H1 (cell line): Measurements from ENCODE around the gene RETREG3. TPM values are rescaled to one million over a fixed set of nuclear protein-coding genes. Genes with fewer than 3 reads are reported as not detected.

ENCODE experiments used
- CTCF ChIA-PET: fragments of 300-600 bp; sonication (Branson Sonifier 250); formaldehyde crosslinking; loops from one replicate; lab custom pipeline; 2021; ENCODE audit not compliant: partially characterized antibody; lab: Charles Lee
- POLR2A ChIA-PET: fragments of 300-600 bp; sonication (Branson Sonifier 250); formaldehyde crosslinking; loops from one replicate; lab custom pipeline; 2021; ENCODE audit warnings: inconsistent platforms; ENCODE audit not compliant: partially characterized antibody; lab: Charles Lee
- DNase-seq, 2 experiments: peaks; one replicate each; pipeline versions ENCODE4 v3.0.0 to v3.0.0-alpha.2; 2010 to 2022; ENCODE audit warnings: low spot score in 2 of 2, low read depth in 1 of 2, mixed read lengths in 1 of 2
- FAIRE-seq: peaks from 2 replicates; lab custom pipeline; 2011; peaks lifted over from hg19 to GRCh38; lab: Jason Lieb, UNC
- H2AFZ ChIP-seq: 2 replicates; pipeline ENCODE4 v1.8.1; 2012; ENCODE audit warnings: low read length, inconsistent platforms
- H2AK5ac ChIP-seq: 2 replicates; pipeline ENCODE4 v1.6.1; 2013; ENCODE audit warnings: low read depth, low read length
- H2BK120ac ChIP-seq: replicated peaks from 2 replicates; pipeline ENCODE3; 2013; ENCODE audit warnings: low read depth, low read length, inconsistent platforms
- H2BK12ac ChIP-seq: 2 replicates; pipeline ENCODE4 v1.6.1; 2013; ENCODE audit warnings: low read depth, low read length
- H2BK15ac ChIP-seq: 2 replicates; pipeline ENCODE4 v1.6.1; 2013; ENCODE audit warnings: low read length
- H2BK20ac ChIP-seq: 2 replicates; pipeline ENCODE4 v1.6.1; 2013; ENCODE audit warnings: low read length
- H2BK5ac ChIP-seq: 2 replicates; pipeline ENCODE4 v1.6.1; 2013; ENCODE audit warnings: low read depth, low read length
- H3K14ac ChIP-seq: 2 replicates; pipeline ENCODE4 v1.6.1; 2013; ENCODE audit warnings: inconsistent platforms; ENCODE audit not compliant: insufficient read length
- H3K18ac ChIP-seq: 2 replicates; pipeline ENCODE4 v1.6.1; 2013; ENCODE audit warnings: low read length; ENCODE audit errors: extremely low read depth
- H3K23ac ChIP-seq: 2 replicates; pipeline ENCODE4 v1.6.1; 2013; ENCODE audit warnings: inconsistent platforms; ENCODE audit not compliant: insufficient read length
- H3K23me2 ChIP-seq: 2 replicates; pipeline ENCODE4 v1.6.1; 2013; ENCODE audit warnings: low read depth, low read length
- H3K27ac ChIP-seq: 2 replicates; pipeline ENCODE4 v1.6.1; 2011; ENCODE audit warnings: low read depth, low read length, inconsistent platforms
- H3K27me3 ChIP-seq, 4 experiments: replicated peaks in 1 of 4; 1 replicate in 1 of 4; 2 replicates in 3 of 4; pipeline versions ENCODE4 v1.6.1 to v1.8.1; 2011 to 2013; ENCODE audit warnings: low read length in 3 of 4, mild to moderate bottlenecking in 3 of 4, inconsistent platforms in 2 of 4, mixed read lengths in 2 of 4, moderate library complexity in 1 of 4; ENCODE audit not compliant: control insufficient read depth in 3 of 4, insufficient read depth in 3 of 4; ENCODE audit errors: extremely low read depth in 1 of 4
- H3K36me3 ChIP-seq, 4 experiments: 2 replicates each; pipeline versions ENCODE4 v1.6.1 to v1.8.1; 2011 to 2013; ENCODE audit warnings: mild to moderate bottlenecking in 4 of 4, low read length in 3 of 4, moderate library complexity in 2 of 4, control low read depth in 1 of 4, inconsistent platforms in 1 of 4; ENCODE audit not compliant: insufficient read depth in 4 of 4, control insufficient read depth in 2 of 4
- H3K4ac ChIP-seq: replicated peaks from 2 replicates; pipeline ENCODE3; 2013; ENCODE audit warnings: low read length, low read depth, mixed read lengths, inconsistent platforms; ENCODE audit not compliant: insufficient read length
- H3K4me1 ChIP-seq, 4 experiments: replicated peaks in 1 of 4; 1 replicate in 1 of 4; 2 replicates in 3 of 4; pipeline versions ENCODE4 v1.6.1 to v1.8.1; 2011 to 2013; ENCODE audit warnings: low read length in 3 of 4, inconsistent platforms in 2 of 4, mixed read lengths in 1 of 4; ENCODE audit not compliant: insufficient read depth in 4 of 4, control insufficient read depth in 3 of 4
- H3K4me2 ChIP-seq, 2 experiments: 2 replicates each; pipeline versions ENCODE4 v1.6.1 to v1.8.1; 2011 to 2013; ENCODE audit warnings: low read depth in 2 of 2, low read length in 2 of 2, control low read depth in 1 of 2, inconsistent platforms in 1 of 2, mild to moderate bottlenecking in 1 of 2; ENCODE audit not compliant: insufficient read depth in 1 of 2
- H3K4me3 ChIP-seq, 4 experiments: fragments of 200-600, 300-600 bp in 1 of 4; sonication (generic), shearing (Covaris generic), sonication (Bioruptor Twin) in 1 of 4; 2 replicates each; pipeline versions ENCODE4 v1.5.1 to v1.8.1; 2011 to 2016; ENCODE audit warnings: low read length in 4 of 4, low read depth in 3 of 4, control low read depth in 2 of 4, inconsistent platforms in 2 of 4, mild to moderate bottlenecking in 2 of 4, mixed read lengths in 1 of 4, moderate library complexity in 1 of 4; ENCODE audit not compliant: insufficient read depth in 2 of 4; ENCODE audit errors: extremely low read depth in 1 of 4
- H3K56ac ChIP-seq: replicated peaks from 2 replicates; pipeline ENCODE3; 2013; ENCODE audit warnings: low read depth, mild to moderate bottlenecking, mixed read lengths, low read length, inconsistent platforms; ENCODE audit not compliant: insufficient read length
- H3K79me1 ChIP-seq: 2 replicates; pipeline ENCODE4 v1.6.1; 2013; ENCODE audit warnings: low read depth, low read length, control low read depth
- H3K79me2 ChIP-seq, 2 experiments: 2 replicates each; pipeline versions ENCODE4 v1.6.1 to v1.8.1; 2012 to 2013; ENCODE audit warnings: low read length in 2 of 2, mild to moderate bottlenecking in 2 of 2, inconsistent platforms in 1 of 2; ENCODE audit not compliant: insufficient read depth in 2 of 2, control insufficient read depth in 1 of 2
- H3K9ac ChIP-seq, 4 experiments: replicated peaks in 1 of 4; 1 replicate in 1 of 4; 2 replicates in 3 of 4; pipeline versions ENCODE4 v1.6.1 to v1.8.1; 2011 to 2013; ENCODE audit warnings: low read depth in 3 of 4, low read length in 3 of 4, control low read depth in 2 of 4, mild to moderate bottlenecking in 2 of 4, moderate library complexity in 2 of 4, inconsistent platforms in 1 of 4; ENCODE audit errors: extremely low read depth in 1 of 4
- H3K9me3 ChIP-seq, 2 experiments: 2 replicates each; pipeline versions ENCODE4 v1.6.1 to v1.8.1; 2012 to 2013; ENCODE audit warnings: mild to moderate bottlenecking in 2 of 2, moderate library complexity in 2 of 2, control low read depth in 1 of 2, inconsistent platforms in 1 of 2, low read depth in 1 of 2, low read length in 1 of 2, mixed read lengths in 1 of 2; ENCODE audit not compliant: insufficient read depth in 2 of 2
- H4K20me1 ChIP-seq, 2 experiments: replicated peaks in 1 of 2; 2 replicates each; pipeline versions ENCODE3 to v1.8.1; 2011 to 2013; ENCODE audit warnings: inconsistent platforms in 2 of 2, low read length in 2 of 2, mild to moderate bottlenecking in 1 of 2; ENCODE audit not compliant: insufficient read depth in 2 of 2, control insufficient read depth in 1 of 2
- H4K5ac ChIP-seq: 2 replicates; pipeline ENCODE4 v1.6.1; 2013; ENCODE audit warnings: low read length, low read depth, mixed read lengths, inconsistent platforms; ENCODE audit not compliant: insufficient read length
- H4K8ac ChIP-seq: 2 replicates; pipeline ENCODE4 v1.8.0; 2013; ENCODE audit warnings: mild to moderate bottlenecking, moderate library complexity, low read length, inconsistent platforms; ENCODE audit not compliant: insufficient read depth; ENCODE audit errors: extremely low read depth
- H4K91ac ChIP-seq: replicated peaks from 2 replicates; pipeline ENCODE3; 2013; ENCODE audit warnings: low read length, mixed read lengths, inconsistent platforms; ENCODE audit not compliant: insufficient read length
- CBX8 ChIP-seq: fragments of 300-800, 300-1000 bp; sonication (generic); IDR thresholded peaks from 2 replicates; pipeline ENCODE4 v1.7.1; 2016; ENCODE audit warnings: low read depth, low read length, borderline replicate concordance
- EP300 ChIP-seq, 2 experiments: IDR thresholded peaks; 1 replicate in 1 of 2; 2 replicates in 1 of 2; pipeline ENCODE4 v1.6.1; 2011 to 2012; ENCODE audit warnings: low read depth in 2 of 2, low read length in 2 of 2, mild to moderate bottlenecking in 2 of 2, borderline replicate concordance in 1 of 2, inconsistent platforms in 1 of 2, moderate library complexity in 1 of 2
- FOSL1 ChIP-seq: IDR thresholded peaks from 2 replicates; pipeline ENCODE4 v1.6.1; 2011; ENCODE audit warnings: mild to moderate bottlenecking, low read depth, low read length, moderate library complexity; ENCODE audit not compliant: insufficient read depth
- GTF2F1 ChIP-seq: IDR thresholded peaks from 2 replicates; pipeline ENCODE4 v1.6.1; 2012; ENCODE audit warnings: low read depth, low read length, improper control_type of control experiment, borderline replicate concordance
- KDM1A ChIP-seq: fragments of 200-600, 300-600 bp; sonication (generic); IDR thresholded peaks from 2 replicates; pipeline ENCODE4 v1.7.1; 2016; ENCODE audit warnings: mild to moderate bottlenecking, low read length, borderline replicate concordance
- MAFK ChIP-seq: IDR thresholded peaks from 2 replicates; pipeline ENCODE4 v1.6.1; 2012; ENCODE audit warnings: low read depth, mild to moderate bottlenecking, improper control_type of control experiment, low read length
- NRF1 ChIP-seq: IDR thresholded peaks from 2 replicates; pipeline ENCODE4 v1.6.1; 2011; ENCODE audit warnings: mild to moderate bottlenecking, low read depth, low read length, improper control_type of control experiment
- RNF2 ChIP-seq: fragments of 200-900, 300-1000 bp; sonication (generic); IDR thresholded peaks from 2 replicates; pipeline ENCODE4 v1.7.1; 2016; ENCODE audit warnings: borderline replicate concordance, low read depth, mild to moderate bottlenecking, antibody characterized with exemption, low read length; ENCODE audit not compliant: poor library complexity, severe bottlenecking; ENCODE audit errors: missing control alignments
- RXRA ChIP-seq: IDR thresholded peaks from 2 replicates; pipeline ENCODE4 v1.6.1; 2011; ENCODE audit warnings: low read depth, mild to moderate bottlenecking, low read length, moderate library complexity; ENCODE audit not compliant: insufficient read depth
- SAP30 ChIP-seq: fragments of 300-600 bp; sonication (generic); IDR thresholded peaks from 2 replicates; pipeline ENCODE4 v1.7.1; 2012; ENCODE audit warnings: low read length, moderate library complexity, mild to moderate bottlenecking, inconsistent platforms; ENCODE audit not compliant: insufficient read depth, insufficient replicate concordance
- SIRT6 ChIP-seq: IDR thresholded peaks from one replicate; pipeline ENCODE4 v1.7.1; 2012; ENCODE audit warnings: low read length, inconsistent platforms
- USF2 ChIP-seq: IDR thresholded peaks from 2 replicates; pipeline ENCODE4 v1.6.1; 2011; ENCODE audit warnings: low read length, improper control_type of control experiment
- WGBS, 2 experiments: shearing (Covaris generic) in 1 of 2; methylation state at CpG; one replicate each; pipeline versions ENCODE4 v1.1.6 to v1.1.7; 2013 to 2015; ENCODE audit warnings: low lambda C conversion rate in 2 of 2, mixed read lengths in 2 of 2, inconsistent platforms in 1 of 2, low coverage in 1 of 2, missing lambda C conversion rate in 1 of 2; ENCODE audit not compliant: insufficient replicate concordance in 2 of 2, insufficient coverage in 1 of 2, insufficient read length in 1 of 2; ENCODE audit errors: extremely low coverage in 1 of 2, missing lambda C conversion rate in 1 of 2; 5-methylcytosine and 5-hydroxymethylcytosine counted together
- polyA plus RNA-seq, 7 experiments: library from polyadenylated mRNA; depleted of rRNA in 3 of 7; stranded (reverse) in 5 of 7; unstranded in 2 of 7; fragments of >200 nt in 5 of 7; fragments of 200-250 nt in 2 of 7; gene quantifications; 1 replicate in 5 of 7; 2 replicates in 1 of 7; 4 replicates in 1 of 7; pipeline versions ENCODE4 v1.2.1 to v1.2.3, GENCODE V29; 2011 to 2013; ENCODE audit warnings: missing spikeins in 2 of 7, mixed read lengths in 2 of 7
- total RNA-seq: library from RNA; stranded (reverse); fragmentation: NEBNext Ultra II Directional; extraction: Animal tissue kit (Norgen Biotek cat#: 25700); gene quantifications from 2 replicates; pipeline ENCODE4 v1.2.1, GENCODE V29; 2021

The RETREG3 gene
- total and polyA plus RNA-seq, 2 of the 8 experiments (the other 6 are each of a cell fraction or from before 2014, with no cell fraction given): 23.7 to 42.6 TPM

- POLR2A ChIA-PET: interaction anchor here (0.8 to 4.3 kb wide), 3 partner anchors 8 to 998 kb away, joined by 3 to 43 read pairs (median 3); partner anchors contain the start of gene NAGLU
- no peak overlapping the region for H2AK5ac ChIP-seq
- H3K9me3 ChIP-seq: no peaks in the 10 kb centered on the region
- peaks cover 2% of the 10 kb centered on the region; the same call in 1 of the 2 replicates for H3K23me2 ChIP-seq
- no peak overlapping the region for H2BK120ac ChIP-seq
- no peak overlapping the region for H3K4me3 ChIP-seq
- no peak overlapping the region for H2BK5ac ChIP-seq
- H3K23ac ChIP-seq: no peak overlapping the region
- H3K36me3 ChIP-seq: peaks cover 0 to 15% (median 6%) of the 10 kb centered on the region in 4 experiments; a peak in 4 of 8 replicates
- no peak overlapping the region for H3K9ac ChIP-seq
- H2BK12ac ChIP-seq: no peak overlapping the region
- CTCF ChIA-PET: interaction anchor here (0.6 to 0.9 kb wide), 2 partner anchors 18 to 334 kb away, joined by 3 read pairs; no protein-coding TSS in a partner anchor
- H3K4me2 ChIP-seq: no peak overlapping the region
- FAIRE-seq (no peak), DNase-seq (no peak)
- 75% methylated on average over 8 of the region's 8 CpGs; no CpG with 5 or more reads in 1 of the 2 experiments for WGBS, 2 experiments
- no peak overlapping the region for H3K18ac ChIP-seq
- peaks cover 0 to 4% of the 10 kb centered on the region in 2 experiments for H4K20me1 ChIP-seq
- no peaks in the 10 kb centered on the region for H3K79me1 ChIP-seq
- no peak overlapping the region for H4K91ac ChIP-seq
- H3K4ac ChIP-seq: no peak overlapping the region
- H3K56ac ChIP-seq: no peak overlapping the region
- no peak overlapping the region for H3K27ac ChIP-seq
- H3K4me1 ChIP-seq: peaks cover 0 to 7% (median 5%) of the 10 kb centered on the region in 4 experiments; a peak in 4 of 7 replicates
- H3K27me3 ChIP-seq: no peaks in the 10 kb centered on the region
- H2BK20ac ChIP-seq: no peak overlapping the region
- no peaks in the 10 kb centered on the region for H3K79me2 ChIP-seq
- no peak overlapping the region for H4K5ac ChIP-seq
- H3K14ac ChIP-seq: no peak overlapping the region
- no peak overlapping the region for H2BK15ac ChIP-seq
- no peak overlapping the region for H2AFZ ChIP-seq
- H4K8ac ChIP-seq: no peak overlapping the region
- TF ChIP-seq RNF2 (no peak), FOSL1 (no peak), RXRA (no peak), SAP30 (no peak), KDM1A (no peak), MAFK (no peak), EP300 (IDR thresholded peaks at IDR 0.05; ENCODE audit: borderline replicate concordance in 1 of 2, low read depth in 2 of 2, low read length in 2 of 2) (no peak), GTF2F1 (no peak), CBX8 (no peak), USF2 (no peak), NRF1 (no peak), SIRT6 (no peak)
These were observed 64.3 kb downstream of the RETREG3 start for GRCh38 chr17:42544874-42545283.
